Keratinocyte (primary cell): ENCODE data around the gene CD74. TPM values are rescaled to one million over a fixed set of nuclear protein-coding genes. Genes with fewer than 3 reads are reported as not detected.

Experiments used
- DNase-seq: peaks from one replicate; pipeline ENCODE4 v3.0.0-alpha.2; 2011; ENCODE audit warnings: low read depth, missing footprints, low spot score
- FAIRE-seq: peaks from 2 replicates; lab custom pipeline; 2011; peaks lifted over from hg19 to GRCh38; lab: Jason Lieb, UNC
- H2AFZ ChIP-seq: 2 replicates; pipeline ENCODE4 v1.6.0; 2012; ENCODE audit warnings: low read length, control low read depth, inconsistent platforms; ENCODE audit not compliant: control insufficient read depth
- H3K27ac ChIP-seq: 2 replicates; pipeline ENCODE4 v1.5.1; 2011; ENCODE audit warnings: low read length; ENCODE audit not compliant: control insufficient read depth, insufficient read depth
- H3K27me3 ChIP-seq: 3 replicates; pipeline ENCODE4 v1.6.0; 2011; ENCODE audit warnings: low read length; ENCODE audit not compliant: control insufficient read depth, insufficient read depth; ENCODE audit errors: extremely low read depth
- H3K36me3 ChIP-seq, 2 experiments: 2 replicates in 1 of 2; 3 replicates in 1 of 2; pipeline ENCODE4 v1.5.1; 2011; ENCODE audit warnings: low read length in 2 of 2, mild to moderate bottlenecking in 1 of 2; ENCODE audit not compliant: control insufficient read depth in 2 of 2, insufficient read depth in 2 of 2; ENCODE audit errors: extremely low read depth in 1 of 2
- H3K4me1 ChIP-seq: 3 replicates; pipeline ENCODE4 v1.5.1; 2011; ENCODE audit warnings: low read length; ENCODE audit not compliant: control insufficient read depth, insufficient read depth; ENCODE audit errors: extremely low read depth
- H3K4me2 ChIP-seq: 3 replicates; pipeline ENCODE4 v1.6.0; 2011; ENCODE audit warnings: low read depth, low read length; ENCODE audit not compliant: control insufficient read depth, insufficient read depth; ENCODE audit errors: extremely low read depth
- H3K4me3 ChIP-seq, 3 experiments: fragments of 200-600 bp in 1 of 3; sonication (generic) in 1 of 3; 2 replicates in 2 of 3; 3 replicates in 1 of 3; pipeline ENCODE4 v1.5.1; 2011 to 2016; ENCODE audit warnings: low read length in 3 of 3, mild to moderate bottlenecking in 3 of 3, control low read depth in 2 of 3, inconsistent platforms in 1 of 3, low read depth in 1 of 3, mixed read lengths in 1 of 3, mixed run types in 1 of 3, moderate library complexity in 1 of 3; ENCODE audit not compliant: control insufficient read depth in 2 of 3, insufficient read depth in 2 of 3; ENCODE audit errors: extremely low read depth in 1 of 3
- H3K79me2 ChIP-seq: 2 replicates; pipeline ENCODE4 v1.6.0; 2012; ENCODE audit warnings: low read length; ENCODE audit not compliant: control insufficient read depth, insufficient read depth
- H3K9ac ChIP-seq: 3 replicates; pipeline ENCODE4 v1.6.0; 2011; ENCODE audit warnings: low read length; ENCODE audit not compliant: control insufficient read depth, insufficient read depth; ENCODE audit errors: extremely low read depth
- H3K9me1 ChIP-seq: 3 replicates; pipeline ENCODE4 v1.6.0; 2011; ENCODE audit warnings: low read length; ENCODE audit not compliant: control insufficient read depth, insufficient read depth; ENCODE audit errors: extremely low read depth
- H3K9me3 ChIP-seq: 2 replicates; pipeline ENCODE4 v1.5.1; 2012; ENCODE audit warnings: low read depth, low read length; ENCODE audit not compliant: control insufficient read depth
- H4K20me1 ChIP-seq: 3 replicates; pipeline ENCODE4 v1.6.0; 2011; ENCODE audit warnings: low read length; ENCODE audit not compliant: control insufficient read depth, insufficient read depth; ENCODE audit errors: extremely low read depth
- EZH2 ChIP-seq: IDR thresholded peaks from one replicate; pipeline ENCODE4 v1.6.1; 2012; ENCODE audit warnings: inconsistent platforms, mild to moderate bottlenecking, low read length, moderate library complexity
- dilution Hi-C: fragments of 300-500 bp; cut with MboI; formaldehyde crosslinking; loops from one replicate; pipeline ENCODE4 v1.7.0; 2020; ENCODE audit warnings: low sequenced_read_pairs; ENCODE audit not compliant: extremely low pct_ligation_motif_present
- polyA plus RNA-seq, 5 experiments: library from polyadenylated mRNA; depleted of rRNA in 3 of 5; stranded (reverse) in 3 of 5; stranded (forward) in 1 of 5; unstranded in 1 of 5; fragments of >200 nt; gene quantifications; 1 replicate in 1 of 5; 2 replicates in 3 of 5; 3 replicates in 1 of 5; pipeline versions ENCODE4 v1.2.1 to v1.2.3, GENCODE V29; 2011 to 2012; ENCODE audit warnings: missing spikeins in 2 of 5, low read depth in 1 of 5, low replicate concordance in 1 of 5
- TF ChIP-seq, protein P1 (sequence below), 3 experiments: IDR thresholded peaks in 1 of 3; conservative IDR thresholded peaks in 1 of 3; optimal IDR thresholded peaks in 1 of 3; 2 replicates in 2 of 3; 3 replicates in 1 of 3; pipeline versions ENCODE3 to v1.5.1; 2011; ENCODE audit warnings: low read length in 3 of 3, mild to moderate bottlenecking in 3 of 3, moderate library complexity in 2 of 3, control low read depth in 1 of 3, inconsistent platforms in 1 of 3; ENCODE audit not compliant: insufficient read depth in 2 of 3; ENCODE audit errors: extremely low read depth in 1 of 3

Gene CD74
- polyA plus RNA-seq, 1 donor (not counting 4 experiments of a cell fraction or from before 2014, with no cell fraction given): 0.71 TPM

DNA sequence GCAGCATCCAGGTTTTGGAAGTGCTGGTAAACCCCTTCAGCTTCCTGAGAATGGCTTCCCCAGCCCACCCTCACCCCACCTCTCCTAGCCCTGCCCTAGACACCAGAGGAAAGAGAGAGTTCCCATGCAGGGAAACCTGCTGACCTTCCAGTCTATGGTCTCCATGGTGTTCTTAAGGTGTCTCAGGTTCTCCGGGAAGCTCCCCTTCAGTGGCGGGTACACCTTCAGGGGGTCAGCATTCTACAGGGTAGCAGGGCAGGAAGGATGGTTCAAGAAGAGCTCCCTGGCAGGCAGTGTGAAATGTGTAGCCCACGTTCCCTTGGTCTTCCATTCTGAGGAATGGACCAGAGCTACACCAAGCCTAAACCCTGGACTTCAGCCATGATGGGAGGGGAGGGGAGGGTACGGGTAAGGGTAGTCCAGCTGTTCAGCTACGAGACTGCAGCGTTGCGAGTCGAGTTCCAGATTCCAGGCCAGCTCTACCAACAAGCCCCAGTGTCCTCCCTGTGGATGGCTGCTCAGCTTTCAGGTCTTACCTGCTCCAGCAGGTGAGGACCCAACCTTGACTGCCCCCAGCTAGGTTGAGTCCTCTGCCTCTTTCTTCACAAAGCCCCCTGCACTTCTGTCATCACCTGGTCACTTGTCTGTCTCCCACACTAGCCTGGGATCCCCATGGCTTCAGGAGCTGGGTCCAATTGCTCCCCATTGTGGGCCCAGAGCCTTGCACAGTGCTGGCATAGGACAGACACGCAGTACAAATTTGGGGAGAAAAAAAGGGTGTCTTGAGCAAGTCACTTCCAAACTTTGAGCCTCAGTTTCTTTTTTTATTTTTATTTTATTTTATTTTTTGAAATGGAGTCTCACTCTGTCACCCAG lies 7.5 kb downstream of the CD74 start:
- no peaks in the 10 kb centered on the region for H3K9me1 ChIP-seq
- H3K4me3 ChIP-seq: no peak overlapping the region
- H3K79me2 ChIP-seq: no peaks in the 10 kb centered on the region
- no peak overlapping the region for H3K4me2 ChIP-seq
- peaks cover 7 to 8% of the 10 kb centered on the region in 2 experiments for H3K36me3 ChIP-seq
- no peaks in the 10 kb centered on the region for H3K27me3 ChIP-seq
- no peak for FAIRE-seq
- H4K20me1 ChIP-seq: no peaks in the 10 kb centered on the region
- no peak overlapping the region for H2AFZ ChIP-seq
- dilution Hi-C loops: no loop called here
- no peaks in the 10 kb centered on the region for H3K9me3 ChIP-seq
- no peak overlapping the region for H3K27ac ChIP-seq
- no peak overlapping the region for H3K9ac ChIP-seq
- H3K4me1 ChIP-seq: no peaks in the 10 kb centered on the region
- TF ChIP-seq EZH2: no peak
- TF ChIP-seq, protein P1, sequence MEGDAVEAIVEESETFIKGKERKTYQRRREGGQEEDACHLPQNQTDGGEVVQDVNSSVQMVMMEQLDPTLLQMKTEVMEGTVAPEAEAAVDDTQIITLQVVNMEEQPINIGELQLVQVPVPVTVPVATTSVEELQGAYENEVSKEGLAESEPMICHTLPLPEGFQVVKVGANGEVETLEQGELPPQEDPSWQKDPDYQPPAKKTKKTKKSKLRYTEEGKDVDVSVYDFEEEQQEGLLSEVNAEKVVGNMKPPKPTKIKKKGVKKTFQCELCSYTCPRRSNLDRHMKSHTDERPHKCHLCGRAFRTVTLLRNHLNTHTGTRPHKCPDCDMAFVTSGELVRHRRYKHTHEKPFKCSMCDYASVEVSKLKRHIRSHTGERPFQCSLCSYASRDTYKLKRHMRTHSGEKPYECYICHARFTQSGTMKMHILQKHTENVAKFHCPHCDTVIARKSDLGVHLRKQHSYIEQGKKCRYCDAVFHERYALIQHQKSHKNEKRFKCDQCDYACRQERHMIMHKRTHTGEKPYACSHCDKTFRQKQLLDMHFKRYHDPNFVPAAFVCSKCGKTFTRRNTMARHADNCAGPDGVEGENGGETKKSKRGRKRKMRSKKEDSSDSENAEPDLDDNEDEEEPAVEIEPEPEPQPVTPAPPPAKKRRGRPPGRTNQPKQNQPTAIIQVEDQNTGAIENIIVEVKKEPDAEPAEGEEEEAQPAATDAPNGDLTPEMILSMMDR (optimal IDR thresholded peaks at IDR 0.05 in 1 of 3, IDR thresholded peaks at IDR 0.05 in 1 of 3, conservative IDR thresholded peaks at IDR 0.05 in 1 of 3; ENCODE audit: extremely low read depth in 1 of 3, insufficient read depth in 2 of 3, low read length in 3 of 3): no peak
- DNase-seq: no peak

DNA sequence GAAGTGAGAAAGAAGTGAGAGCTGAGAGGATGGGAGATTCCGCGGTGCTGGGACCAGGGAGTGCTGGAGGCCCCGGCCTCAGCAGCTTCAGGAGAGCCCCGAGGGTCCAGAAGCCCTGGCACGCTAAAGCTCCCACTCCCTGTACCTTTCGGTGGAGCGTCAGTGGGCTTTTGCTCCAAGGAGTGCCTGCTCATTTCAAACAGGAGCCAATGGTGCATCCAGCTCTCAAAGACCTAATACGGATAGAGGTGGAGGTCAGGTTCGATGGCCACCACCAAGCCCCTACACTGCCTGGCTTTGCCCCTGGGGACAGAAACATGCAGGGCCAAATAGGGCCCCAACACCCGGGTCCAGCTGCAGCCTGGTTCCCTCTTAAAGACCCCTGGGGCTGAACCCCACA lies 8.2 kb downstream of the CD74 start:
- Histone ChIP-seq H3K9ac (no peak overlapping the region), H3K4me1 (no peaks in the 10 kb centered on the region), H3K9me3 (no peaks in the 10 kb centered on the region), H3K27me3 (no peaks in the 10 kb centered on the region), H3K4me2 (no peak overlapping the region), H3K4me3 (no peak overlapping the region), H3K79me2 (no peaks in the 10 kb centered on the region), H3K36me3 (peaks cover 8 to 11% of the 10 kb centered on the region in 2 experiments), H3K9me1 (no peaks in the 10 kb centered on the region), H4K20me1 (no peaks in the 10 kb centered on the region), H2AFZ (no peak overlapping the region), H3K27ac (no peak overlapping the region)
- DNase-seq (no peak), FAIRE-seq (no peak)
- TF ChIP-seq, protein P1 (optimal IDR thresholded peaks at IDR 0.05 in 1 of 3, IDR thresholded peaks at IDR 0.05 in 1 of 3, conservative IDR thresholded peaks at IDR 0.05 in 1 of 3; ENCODE audit: extremely low read depth in 1 of 3, insufficient read depth in 2 of 3, low read length in 3 of 3): no peak
- TF ChIP-seq EZH2: no peak
- dilution Hi-C loops: no loop called here
